Right lung (tissue), 10 donors: ENCODE results near the gene KSR2. TPM values are rescaled to one million over a fixed set of nuclear protein-coding genes. Genes with fewer than 3 reads are reported as not detected.
"Not testable (repeated sequence)": the region's sequence is repeated elsewhere in the genome, so short reads cannot be mapped to it uniquely, and the experiment has no call there.

ENCODE experiments used
- DNase-seq, 2 donors: peaks; one replicate each; pipeline ENCODE4 v3.0.0-alpha.2; 2013
- long read RNA-seq, 8 donors: transcript quantifications; one replicate each; lab custom pipeline, GENCODE V29; 2026
- polyA plus RNA-seq, 5 donors: library from polyadenylated mRNA; unstranded; fragments of 120-200 nt; gene quantifications; one replicate each; pipeline versions ENCODE4 v1.2.1 to v1.2.3, GENCODE V29; 2013; ENCODE audit warnings: inconsistent platforms in 1 of 5, low replicate concordance in 1 of 5; ENCODE audit not compliant: insufficient read length in 5 of 5, insufficient read depth in 1 of 5

KSR2 gene
- under 1 TPM; 0.20 to 0.48 (median 0.27) TPM for polyA plus RNA-seq
- long read RNA-seq, donor 1, partial matches to known transcripts, result 9 of 24 reads
- long read RNA-seq, donor 1, other reads (novel, unspliced or antisense), result 15 of 24 reads
- long read RNA-seq, donor 2, result 0 reads
- long read RNA-seq, donor 3, partial matches to known transcripts, result 0 of 13 reads
- long read RNA-seq, donor 3, other reads (novel, unspliced or antisense), result 13 of 13 reads
- long read RNA-seq, donor 4, result 0 reads
- long read RNA-seq, donor 5, result 0 reads
- long read RNA-seq, donor 6, result 0 reads
- long read RNA-seq, donor 7, result 0 reads
- long read RNA-seq, donor 8, result 0 reads

DNA sequence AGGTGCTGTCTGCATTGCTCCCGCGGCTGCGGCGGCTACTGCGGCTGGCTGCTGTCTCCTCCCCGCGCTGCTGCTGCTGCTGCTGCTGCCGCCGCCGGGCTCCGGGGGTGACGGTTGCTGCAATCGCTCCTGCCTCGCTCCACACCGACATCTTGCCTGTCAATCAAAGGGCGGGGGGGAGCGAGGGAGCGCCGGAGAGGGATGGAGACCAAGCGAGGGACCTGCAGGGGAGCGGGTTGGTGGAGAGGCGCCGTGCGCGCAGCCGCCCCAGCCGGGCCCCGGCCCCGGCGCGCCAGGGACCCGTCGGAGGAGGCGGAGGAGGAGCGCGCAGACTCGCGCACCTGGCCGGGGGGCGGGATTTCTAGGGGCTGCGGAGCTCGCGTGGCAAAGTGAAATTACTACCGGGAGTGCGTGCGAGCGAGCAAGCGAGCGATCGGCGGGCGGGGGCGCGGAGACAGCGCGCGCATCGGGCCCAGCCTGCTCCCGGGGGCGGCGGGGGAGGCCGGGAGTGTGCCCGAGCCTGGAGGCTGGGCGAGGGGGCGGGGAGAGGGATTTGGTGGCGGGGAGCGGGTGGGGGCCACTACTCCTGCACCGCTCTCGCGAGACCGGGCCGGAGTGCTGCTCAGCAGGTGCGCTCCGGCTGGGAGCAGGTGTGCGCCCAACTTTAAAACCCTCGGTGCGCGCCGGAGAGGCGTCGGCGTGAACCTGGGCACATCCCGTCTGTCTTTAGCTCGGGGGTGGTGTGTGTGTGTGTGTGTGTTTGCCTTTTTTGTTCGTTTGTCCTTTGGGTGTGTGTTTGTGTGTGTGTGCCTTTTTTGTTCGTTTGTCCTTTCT lies at the start of gene KSR2:
TSS of gene KSR2 (minus strand) at position 165 of the 834 bp plus-strand sequence. CDS start 735 bp downstream, outside the sequence.
- peak; percentile 43 to 67 for DNase-seq

DNA sequence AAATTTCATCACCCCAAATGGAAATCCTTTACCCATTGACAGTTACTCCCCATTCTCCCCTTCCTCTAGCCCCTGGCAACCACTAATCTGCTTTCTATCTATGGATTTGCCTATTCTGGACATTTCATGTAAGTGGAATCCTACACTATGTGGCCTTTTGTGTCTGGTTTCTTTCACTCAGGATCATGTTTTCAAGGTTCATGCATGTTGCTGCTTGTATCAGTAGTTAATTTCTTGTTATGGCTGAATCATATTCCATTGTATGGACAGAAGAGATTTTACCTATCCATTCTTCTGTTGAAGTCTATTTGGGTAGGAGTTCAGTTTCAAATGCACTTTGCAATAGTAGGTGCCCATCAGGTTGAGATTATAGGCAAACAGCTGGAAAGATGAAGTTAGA lies 49.1 kb upstream of the KSR2 start:
- no peak for DNase-seq

DNA sequence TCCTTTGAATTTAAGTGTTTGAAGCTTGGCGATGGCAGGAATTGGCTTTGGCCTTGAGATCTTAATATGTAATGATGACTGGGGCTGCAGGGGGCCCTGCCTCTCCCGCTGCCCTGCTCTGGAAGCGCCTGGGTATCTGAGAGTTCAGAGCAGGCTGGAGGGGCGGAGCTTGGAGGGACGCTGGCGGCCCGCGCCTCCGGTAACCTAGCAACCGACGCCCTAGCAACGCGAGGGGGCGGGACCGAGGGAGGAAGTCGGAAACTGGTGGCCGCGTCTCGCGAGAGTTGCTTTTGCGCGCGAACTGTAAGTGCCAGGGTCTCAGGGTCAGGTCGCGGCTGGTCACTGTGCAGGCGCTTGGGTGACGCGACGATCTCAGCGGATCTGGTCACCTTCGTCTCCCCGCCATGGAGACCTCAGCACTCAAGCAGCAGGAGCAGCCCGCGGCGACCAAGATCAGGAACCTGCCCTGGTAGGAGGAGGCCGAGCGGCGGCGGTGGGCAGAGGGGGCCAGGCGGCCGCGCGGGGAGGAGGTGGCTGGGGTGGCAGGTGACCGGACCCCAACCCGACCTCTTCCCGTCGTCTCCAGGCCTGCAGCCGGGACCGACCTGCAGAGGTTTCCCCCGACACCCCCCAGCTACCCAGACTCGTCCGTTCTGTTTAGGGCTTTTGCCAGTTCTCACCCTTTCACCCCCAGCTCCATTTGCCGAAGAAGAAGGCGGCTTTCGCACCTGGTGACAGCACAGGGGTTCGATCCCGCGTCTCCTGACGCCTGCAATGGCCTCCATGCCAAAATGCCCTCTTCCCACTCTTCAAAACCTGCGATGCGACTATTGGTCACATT lies 47.9 kb upstream of the KSR2 start, which contains the start of gene RFC5:
TSS of gene RFC5 (plus strand) at position 280 of the 841 bp plus-strand sequence. CDS start at position 405, 125 bp downstream.
- DNase-seq, result peak; percentile 95 to 97

GRCh38 chr12:118015944-118016343 lies 47.2 kb upstream of the KSR2 start:
- DNase-seq, result no peak

- no peak for DNase-seq
Measured at GRCh38 chr12:118015306-118015705, 46.5 kb upstream of the KSR2 start.

GRCh38 chr12:118013283-118013682 lies 44.5 kb upstream of the KSR2 start:
- no peak for DNase-seq

GRCh38 chr12:118011961-118012360 lies 43.2 kb upstream of the KSR2 start:
- DNase-seq, result no peak

DNA sequence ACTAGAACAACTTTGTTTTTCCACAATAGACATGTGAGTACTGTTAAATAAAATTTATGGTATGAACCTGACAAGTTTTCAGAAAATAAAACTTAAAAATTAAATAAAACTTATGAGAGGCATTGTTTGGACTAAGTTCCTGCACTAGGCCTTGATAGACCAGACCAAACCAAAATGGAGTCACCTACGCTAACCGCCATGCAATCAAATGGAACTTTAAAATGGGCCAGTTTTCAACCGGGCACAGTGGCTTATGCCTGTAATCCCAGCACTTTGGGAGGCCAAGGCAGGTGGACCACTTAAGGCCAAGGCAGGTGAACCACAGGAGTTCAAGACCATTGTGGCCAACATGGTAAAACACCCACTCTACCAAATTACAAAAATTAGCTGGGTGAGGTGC lies 42.6 kb upstream of the KSR2 start:
- DNase-seq, result no peak

- no peak for DNase-seq
Measured at GRCh38 chr12:118010903-118011302, 42.1 kb upstream of the KSR2 start.

DNA sequence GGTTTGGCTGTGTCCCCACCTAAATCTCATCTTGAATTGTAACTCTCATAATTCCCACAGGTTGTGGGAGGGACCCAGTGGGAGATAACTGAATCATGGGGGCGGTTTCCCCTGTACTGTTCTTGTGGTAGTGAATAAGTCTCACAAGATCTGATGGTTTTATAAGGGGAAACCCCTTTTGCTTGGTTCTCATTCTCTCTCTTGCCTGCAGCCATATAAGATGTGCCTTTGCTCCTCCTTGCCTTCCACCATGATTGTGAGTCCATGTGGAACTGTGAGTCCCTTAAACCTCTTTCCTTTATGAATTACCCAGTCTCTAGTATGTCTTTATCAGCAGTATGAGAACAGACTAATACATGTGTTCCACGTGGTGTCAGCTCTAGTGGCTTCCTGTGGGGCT lies 31.0 kb upstream of the KSR2 start:
- not testable (repeated sequence) for DNase-seq

DNA sequence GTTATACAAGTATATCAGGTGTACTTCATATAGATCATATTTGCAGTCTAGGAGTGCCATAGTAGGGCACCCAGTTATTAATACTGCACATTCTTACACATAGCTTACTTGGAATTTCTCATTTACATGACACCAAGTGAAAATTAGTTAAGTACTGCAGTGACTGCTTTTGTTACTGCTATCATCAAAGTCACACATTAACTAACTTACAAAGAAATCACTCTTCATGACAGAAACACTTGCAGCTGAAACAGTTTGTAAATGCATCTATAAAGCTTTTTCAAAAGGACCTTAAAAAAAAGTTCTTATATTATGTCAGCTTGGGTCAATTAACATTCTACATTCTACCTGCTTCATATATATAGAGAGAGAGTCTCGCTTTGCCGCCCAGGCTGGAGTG lies 29.9 kb upstream of the KSR2 start:
- DNase-seq, result no peak

DNA sequence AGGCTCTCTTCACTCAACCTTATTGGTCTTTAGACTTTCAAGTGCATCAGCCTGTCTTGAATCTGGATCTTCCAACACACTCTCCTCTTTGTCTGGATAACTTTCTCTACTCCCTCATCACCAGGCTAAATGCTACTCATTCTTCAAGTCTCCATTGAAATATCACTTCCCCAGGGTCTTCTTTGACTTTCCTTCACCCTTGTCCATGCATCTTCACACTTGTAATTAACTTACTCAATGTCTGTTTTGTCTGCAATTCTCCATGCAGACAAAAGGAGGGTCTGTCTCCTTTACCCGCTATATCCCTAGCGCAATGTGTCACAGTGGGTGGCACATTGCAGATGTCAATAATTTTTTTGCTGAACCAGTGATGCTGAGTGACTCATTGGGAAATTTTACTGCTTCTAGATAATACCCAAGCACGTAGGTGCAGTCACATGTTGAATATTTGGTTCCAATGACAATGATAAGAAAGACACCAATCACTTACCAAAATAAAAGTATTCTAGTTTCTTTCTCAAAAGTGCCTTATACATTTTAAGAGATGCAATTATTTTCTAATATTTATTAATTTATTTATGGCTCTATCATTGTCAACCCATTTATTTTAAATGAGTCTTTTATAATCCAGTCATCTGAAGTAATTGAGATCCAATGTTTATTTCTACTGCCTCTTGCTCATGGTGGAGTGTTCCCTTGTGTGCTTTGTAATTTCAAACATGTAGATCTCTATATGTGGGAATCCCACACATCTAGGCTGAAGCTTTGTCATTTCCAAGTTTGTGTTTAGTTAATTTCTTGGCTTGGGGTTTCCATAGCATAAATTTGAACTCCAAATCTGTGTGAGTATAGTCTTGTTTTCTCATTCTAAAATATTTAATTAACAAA lies 26.0 kb upstream of the KSR2 start:
- no peak for DNase-seq

- DNase-seq, result no peak
Measured at GRCh38 chr12:117986705-117987469, 18.1 kb upstream of the KSR2 start.

DNA sequence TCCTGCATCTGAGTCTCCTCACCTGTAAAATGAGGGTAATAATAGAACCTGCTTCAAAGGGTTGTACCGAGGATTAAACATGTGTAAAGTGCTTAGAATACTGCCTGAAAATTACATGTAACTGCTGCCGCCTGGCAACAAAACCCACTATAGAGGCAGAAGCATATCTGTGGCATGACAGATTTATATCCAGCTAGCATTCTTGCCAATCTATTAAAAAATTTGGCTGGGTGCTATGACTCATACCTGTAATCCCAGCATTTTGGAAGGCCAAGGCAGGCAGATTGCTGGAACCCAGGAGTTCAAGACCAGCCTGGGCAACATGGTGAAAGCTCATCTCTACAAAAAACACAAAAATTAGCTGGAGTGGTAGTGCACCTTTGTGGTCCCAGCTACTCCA lies 16.4 kb upstream of the KSR2 start:
- DNase-seq, result no peak

DNA sequence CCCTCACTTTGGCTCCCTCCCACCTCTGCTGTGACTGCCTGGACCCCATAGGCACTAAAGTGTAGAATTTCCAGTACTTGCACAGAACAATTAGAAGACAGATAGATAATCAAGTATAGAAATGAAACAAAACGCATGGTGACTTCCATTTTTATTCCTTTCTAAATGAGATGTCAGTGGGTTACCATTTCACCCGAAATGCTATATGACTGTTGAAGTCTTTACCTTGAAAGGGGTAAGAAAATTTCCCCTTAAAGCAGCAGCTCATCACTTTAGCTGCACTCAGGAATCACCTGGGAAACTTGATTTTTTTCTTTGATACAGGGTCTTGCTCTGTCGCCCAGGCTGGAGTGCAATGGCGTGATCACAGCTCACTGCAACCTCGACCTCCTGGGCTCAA lies 12.5 kb upstream of the KSR2 start:
- no peak for DNase-seq

GRCh38 chr12:117980616-117981015 lies 11.8 kb upstream of the KSR2 start:
- DNase-seq, result peak in 1 of 2 donors; percentile 8

GRCh38 chr12:117977373-117977772 lies 8.6 kb upstream of the KSR2 start:
- DNase-seq, result no peak

- no peak for DNase-seq
Measured at GRCh38 chr12:117975006-117975405, 6.2 kb upstream of the KSR2 start.

- DNase-seq, result no peak
Measured at GRCh38 chr12:117972301-117972700, 3.5 kb upstream of the KSR2 start.

DNA sequence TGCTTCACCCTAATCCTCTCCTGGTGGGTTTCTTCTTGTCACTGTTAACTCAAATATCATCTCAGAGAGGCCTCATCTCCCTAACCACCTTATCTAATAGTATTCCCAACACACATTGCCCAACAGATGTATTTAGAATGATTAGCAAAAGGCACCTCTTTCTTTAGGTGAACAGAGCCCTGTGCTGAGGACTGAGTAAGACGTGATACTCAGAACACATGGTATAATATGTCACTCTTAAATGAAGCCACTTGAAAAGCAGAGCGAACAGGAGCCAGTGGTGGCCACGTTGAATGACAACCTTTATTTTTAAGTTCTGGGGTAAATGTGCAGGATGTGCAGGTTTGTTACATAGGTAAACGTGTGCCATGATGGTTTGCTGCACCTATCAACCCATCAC lies 1.5 kb upstream of the KSR2 start:
- no peak for DNase-seq
